Measurements from ENCODE around the gene NAA10.

- TF ChIP-seq CTCF (IDR thresholded peaks at IDR 0.05) (no peak), POLR2A (IDR thresholded peaks at IDR 0.05; ENCODE audit: low read depth) (no peak), EP300 (IDR thresholded peaks at IDR 0.05) (no peak)
Observed at GRCh38 chrX:153884590-153884989, 50.2 kb downstream of the NAA10 start.

All from esophagus muscularis mucosa (tissue), 4 donors.